Inferior parietal cortex (tissue), 1 donor: ENCODE data around the gene DENND5A.
"Not testable (repeated sequence)": the region's sequence is repeated elsewhere in the genome, so short reads cannot be mapped to it uniquely, and the experiment has no call there.

Experiments
- DNase-seq: peaks from one replicate; pipeline ENCODE4 v3.0.0-alpha.2; 2016; ENCODE audit errors: extremely low spot score

Gene DENND5A

GRCh38 chr11:9210922-9211320 lies 54.2 kb downstream of the DENND5A start:
- no peak for DNase-seq

DNA sequence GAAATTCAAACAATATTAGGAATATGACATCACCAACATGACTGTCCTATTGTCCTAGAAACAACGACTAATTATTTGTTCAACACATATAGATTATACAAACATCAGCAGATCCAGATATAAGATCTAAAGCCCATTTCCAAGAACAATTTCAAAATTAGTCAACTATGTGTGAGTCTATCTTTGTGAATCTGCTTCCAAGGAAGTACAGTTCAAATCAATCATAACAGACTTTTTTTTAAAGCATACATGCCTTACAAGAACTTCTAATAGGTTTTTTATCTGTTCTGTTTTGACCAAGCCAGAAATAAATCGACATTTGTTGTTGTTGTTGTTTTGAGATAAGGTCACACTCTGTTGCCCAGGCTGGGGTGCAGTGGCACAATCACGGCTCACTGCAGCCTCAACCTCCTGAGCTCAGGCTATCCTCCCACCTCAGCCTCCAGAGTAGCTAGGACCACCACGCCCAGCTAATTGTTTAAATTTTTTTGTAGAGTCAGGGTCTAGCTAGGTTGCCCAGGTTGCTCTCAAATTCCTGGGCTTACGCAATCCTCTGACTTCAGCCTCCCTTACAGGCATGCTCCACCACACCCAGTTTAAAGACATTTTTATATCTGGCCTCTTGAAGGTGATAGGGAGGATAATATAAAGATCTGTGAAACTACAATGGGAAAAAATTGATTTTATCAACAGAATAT lies 54.8 kb downstream of the DENND5A start:
- no peak for DNase-seq

DNA sequence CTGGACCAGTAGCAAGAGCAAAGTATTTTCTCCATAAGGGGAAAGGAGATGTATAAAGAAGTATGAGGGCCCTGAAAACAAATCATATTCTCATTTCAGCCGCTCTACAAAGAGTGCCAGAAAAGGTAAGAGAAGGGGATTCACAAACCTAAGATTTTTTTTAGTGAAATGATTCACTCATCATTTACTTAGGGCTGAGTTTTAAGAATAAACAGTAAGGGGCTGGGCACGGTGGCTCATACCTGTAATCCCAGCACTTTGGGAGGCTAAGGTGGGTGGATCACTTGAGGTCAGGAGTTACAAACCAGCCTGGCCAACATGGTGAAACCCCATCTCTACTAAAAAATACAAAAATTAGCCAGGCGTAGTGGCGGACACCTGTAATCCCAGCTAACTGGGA lies 55.5 kb downstream of the DENND5A start:
- not testable (repeated sequence) for DNase-seq

DNA sequence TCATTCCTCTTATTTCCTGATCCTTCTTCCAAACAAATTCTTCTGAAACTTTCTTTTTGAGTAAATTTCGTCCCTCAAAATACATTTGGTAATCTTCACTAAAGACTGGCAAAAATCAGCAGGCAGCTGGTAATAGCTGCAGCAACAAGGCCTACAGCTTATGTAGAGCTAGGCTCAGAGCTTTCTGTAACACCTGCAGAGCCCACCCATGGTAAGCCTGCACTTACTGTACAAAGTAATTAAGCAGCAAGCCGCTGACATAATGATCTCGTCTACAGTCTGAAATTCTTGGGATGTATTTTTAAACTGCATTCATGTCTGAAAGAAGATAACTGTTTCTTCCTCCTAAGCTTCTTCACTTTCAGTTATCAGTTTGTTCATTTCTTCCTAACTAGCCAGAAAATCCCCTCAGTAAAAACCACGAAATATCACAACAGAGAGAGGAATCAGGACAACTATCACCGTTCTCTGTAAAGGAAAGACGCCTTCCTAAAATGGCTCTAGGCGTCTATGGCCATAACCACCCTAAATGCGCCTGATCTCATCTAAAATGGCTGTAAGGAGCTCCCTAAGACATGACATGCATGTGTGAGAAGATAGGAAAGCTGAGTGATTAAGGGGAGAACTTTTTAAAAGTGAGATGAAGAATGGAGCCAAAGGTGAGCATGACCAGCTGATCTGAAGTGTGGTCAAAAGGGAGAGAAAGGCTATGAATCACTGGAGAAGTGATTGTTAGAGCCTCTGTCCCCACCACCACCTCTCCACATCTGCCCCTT lies 56.2 kb downstream of the DENND5A start:
- DNase-seq = peak; percentile 14

GRCh38 chr11:9207229-9207628 lies 57.9 kb downstream of the DENND5A start:
- peak; percentile 7 for DNase-seq

- DNase-seq = no peak
Measured at GRCh38 chr11:9206496-9206895, 58.7 kb downstream of the DENND5A start.

DNA sequence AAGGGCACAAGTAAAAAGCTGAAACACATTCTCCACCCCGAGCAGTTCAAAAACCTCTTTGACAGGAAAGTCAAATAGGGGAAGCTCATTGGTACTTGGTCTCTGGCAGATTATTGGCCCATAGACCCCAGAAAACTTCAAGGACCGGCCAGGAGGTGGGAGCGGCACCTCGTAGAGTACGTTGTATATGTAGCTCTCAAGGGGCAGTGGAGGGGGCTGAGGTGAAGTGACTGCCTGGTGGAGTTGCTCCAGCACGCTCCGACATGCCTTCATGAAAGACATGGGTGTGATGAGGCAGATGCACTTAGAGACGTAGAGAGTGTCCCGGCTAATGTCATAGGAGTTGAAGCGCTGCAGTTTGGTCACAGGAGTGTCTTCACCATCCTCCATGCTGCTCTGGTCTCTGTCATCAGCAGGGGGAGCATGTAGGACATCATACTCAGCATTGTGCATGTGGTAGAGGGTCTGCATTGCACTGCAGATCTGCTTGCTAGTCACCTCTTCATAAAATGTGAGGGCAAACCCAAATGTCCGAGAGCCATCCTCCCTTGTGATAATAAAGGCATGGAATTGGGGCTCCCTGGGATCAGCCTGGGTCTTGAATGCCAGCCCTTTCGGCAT lies 61.3 kb downstream of the DENND5A start:
- no peak for DNase-seq

DNA sequence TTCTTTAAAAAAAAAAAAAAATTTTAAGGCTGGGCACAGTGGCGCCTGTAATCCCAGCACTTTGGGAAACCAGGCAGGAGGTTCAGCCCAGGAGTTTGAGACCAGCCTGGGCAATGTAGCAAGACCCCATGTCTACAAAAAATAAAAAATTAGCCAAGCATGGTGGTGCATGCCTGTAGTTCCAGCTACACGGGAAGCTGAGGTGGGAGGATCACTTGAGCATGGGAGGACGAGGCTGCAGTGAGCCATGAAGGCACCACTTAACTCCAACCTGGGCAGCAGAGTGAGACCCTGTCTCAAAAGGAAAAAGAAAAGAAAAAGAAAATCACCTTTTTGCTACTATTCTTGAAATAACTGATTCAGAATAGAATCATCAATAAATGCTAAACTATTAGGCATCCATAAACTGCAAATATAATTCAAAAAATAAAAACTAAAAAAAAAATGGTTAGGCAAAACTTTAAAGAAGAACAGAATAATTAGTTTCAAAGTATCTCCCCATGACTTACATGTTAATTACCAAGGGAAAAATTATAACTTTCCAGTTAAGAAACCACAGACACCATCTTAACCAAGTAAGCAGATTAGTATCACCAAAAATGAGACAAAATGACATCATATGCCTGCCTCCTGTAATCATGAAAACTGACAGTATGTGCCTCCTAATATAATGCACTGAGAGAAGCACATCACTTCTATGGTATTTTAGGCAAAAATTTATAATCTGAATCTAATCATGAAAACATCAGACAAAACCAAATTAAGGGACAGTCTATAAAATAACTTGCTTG lies 63.6 kb downstream of the DENND5A start:
- no peak for DNase-seq

GRCh38 chr11:9200471-9200870 lies 64.7 kb downstream of the DENND5A start:
- DNase-seq = no peak

GRCh38 chr11:9193316-9193715 lies 71.8 kb downstream of the DENND5A start:
- no peak for DNase-seq

- no peak for DNase-seq
Measured at GRCh38 chr11:9192561-9192960, 72.6 kb downstream of the DENND5A start.

DNA sequence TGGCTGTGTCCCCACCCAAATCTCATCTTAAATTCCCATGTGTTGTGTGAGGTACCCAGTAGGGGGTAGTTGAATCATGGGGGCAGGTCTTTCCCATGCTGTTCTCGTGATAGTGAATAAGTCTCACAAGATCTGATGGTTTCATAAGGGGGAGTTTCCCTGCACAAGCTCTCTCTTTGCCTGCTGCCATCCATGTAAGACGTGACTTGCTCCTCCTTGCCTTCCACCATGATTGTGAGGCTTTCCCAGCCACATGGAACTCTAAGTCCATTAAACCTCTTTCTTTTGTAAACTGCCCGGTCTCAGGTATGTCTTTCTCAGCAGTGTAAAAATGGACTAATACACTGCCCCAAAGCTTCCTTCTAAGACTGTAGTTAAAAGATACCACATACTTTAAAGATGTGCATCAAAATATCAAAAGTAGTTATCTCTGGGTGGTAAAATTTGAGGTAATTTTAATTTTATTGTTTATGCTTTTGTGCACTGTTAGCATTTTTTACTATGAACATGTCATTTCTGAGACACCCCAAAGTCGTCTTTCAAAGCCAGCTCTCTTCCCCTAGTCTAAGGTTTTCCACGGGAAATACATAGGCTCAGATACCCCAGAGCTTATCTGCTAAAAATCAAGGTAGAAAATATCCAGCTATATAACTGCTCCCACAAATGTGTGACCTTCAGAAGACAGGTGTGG lies 74.7 kb downstream of the DENND5A start:
- DNase-seq = not testable (repeated sequence)

GRCh38 chr11:9188860-9189259 lies 76.3 kb downstream of the DENND5A start:
- not testable (repeated sequence) for DNase-seq

GRCh38 chr11:9187616-9188015 lies 77.5 kb downstream of the DENND5A start:
- no peak for DNase-seq

GRCh38 chr11:9184516-9184915 lies 80.6 kb downstream of the DENND5A start:
- DNase-seq = no peak

- no peak for DNase-seq
Measured at GRCh38 chr11:9182180-9182871, 82.8 kb downstream of the DENND5A start.

- no peak for DNase-seq
Measured at GRCh38 chr11:9180784-9181183, 84.4 kb downstream of the DENND5A start.

DNA sequence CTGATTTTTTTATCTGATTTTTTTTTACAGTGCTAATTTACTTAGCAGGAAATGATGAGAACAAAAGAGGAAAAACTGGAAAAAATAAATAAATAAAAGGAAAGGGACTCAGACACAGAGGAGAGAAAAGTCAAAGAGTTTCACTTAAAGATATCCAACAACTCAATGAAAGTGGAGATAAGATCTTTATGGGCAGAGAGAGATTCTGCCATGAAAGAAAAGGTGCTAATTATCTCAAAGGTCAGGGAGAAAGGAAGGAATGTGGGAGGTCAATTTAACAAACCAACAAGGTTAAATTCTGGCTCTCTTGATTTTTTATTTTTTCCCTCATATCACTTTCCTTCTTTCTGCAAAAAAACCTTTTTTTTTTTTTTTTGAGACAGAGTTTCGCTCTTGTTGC lies 86.0 kb downstream of the DENND5A start:
- DNase-seq = no peak

- no peak for DNase-seq
Measured at GRCh38 chr11:9178716-9179115, 86.4 kb downstream of the DENND5A start.

- no peak for DNase-seq
Measured at GRCh38 chr11:9177438-9178091, 87.6 kb downstream of the DENND5A start.
